IMR-90 (cell line): Measurements from ENCODE around the gene GSG1L. TPM values are rescaled to one million over a fixed set of nuclear protein-coding genes. Genes with fewer than 3 reads are reported as not detected.

Experiments
- ATAC-seq: fragments of 200-7000 bp; cut with Tn5 transposase; 2 replicates; pipeline ENCODE4 v1.9.1; 2020; ENCODE audit warnings: low read depth, mild to moderate bottlenecking, moderate library complexity
- BruUV-seq: library from RNA; stranded (reverse); fragments of 400-500 nt; replicated peaks from 2 replicates; lab custom pipeline; 2021; lab: Mats Ljungman, UMichigan
- CTCF ChIA-PET: fragments of 300-600 bp; formaldehyde crosslinking; extraction: SDS; loops from one replicate; lab custom pipeline; 2021; ENCODE audit warnings: antibody characterized with exemption; lab: Yijun Ruan, JAX
- POLR2A ChIA-PET: fragments of 300-600 bp; sonication (Branson Sonifier 250); formaldehyde crosslinking; loops from one replicate; lab custom pipeline; 2022; ENCODE audit warnings: antibody characterized with exemption; ENCODE audit not compliant: unreplicated experiment; lab: Charles Lee
- DNase-seq: peaks from one replicate; pipeline ENCODE4 v3.0.0; 2013
- H2AFZ ChIP-seq: replicated peaks from 2 replicates; pipeline ENCODE3; 2013; ENCODE audit warnings: low read length, mild to moderate bottlenecking; ENCODE audit not compliant: poor library complexity
- H2AK5ac ChIP-seq: 2 replicates; pipeline ENCODE4 v1.6.1; 2013; ENCODE audit warnings: low read depth, low read length, inconsistent platforms
- H2AK9ac ChIP-seq: replicated peaks from 2 replicates; pipeline ENCODE3; 2013; ENCODE audit warnings: mild to moderate bottlenecking, low read depth, low read length, moderate library complexity; ENCODE audit not compliant: poor library complexity
- H2BK120ac ChIP-seq: 2 replicates; pipeline ENCODE4 v1.6.1; 2013; ENCODE audit warnings: low read depth, low read length, inconsistent platforms
- H2BK15ac ChIP-seq: 3 replicates; pipeline ENCODE4 v1.6.1; 2013; ENCODE audit warnings: low read depth, low read length, inconsistent platforms
- H2BK20ac ChIP-seq: 2 replicates; pipeline ENCODE4 v1.6.1; 2013; ENCODE audit warnings: low read depth, mild to moderate bottlenecking, inconsistent platforms, low read length, moderate library complexity
- H2BK5ac ChIP-seq: 2 replicates; pipeline ENCODE4 v1.6.1; 2013; ENCODE audit warnings: mild to moderate bottlenecking, low read depth, low read length, inconsistent platforms; ENCODE audit not compliant: poor library complexity, severe bottlenecking
- H3K14ac ChIP-seq: replicated peaks from 2 replicates; pipeline ENCODE4 v1.6.1; 2013; ENCODE audit warnings: low read depth, low read length, inconsistent platforms
- H3K18ac ChIP-seq: 2 replicates; pipeline ENCODE4 v1.6.1; 2013; ENCODE audit warnings: low read depth, low read length, control low read depth
- H3K23ac ChIP-seq: 2 replicates; pipeline ENCODE4 v1.6.1; 2013; ENCODE audit warnings: low read depth, low read length, inconsistent platforms
- H3K27ac ChIP-seq: 2 replicates; pipeline ENCODE4 v1.5.1; 2013; ENCODE audit warnings: mild to moderate bottlenecking, control low read depth, low read length; ENCODE audit not compliant: insufficient read depth
- H3K27me3 ChIP-seq: 2 replicates; pipeline ENCODE4 v1.6.1; 2013; ENCODE audit warnings: low read length; ENCODE audit not compliant: control insufficient read depth, insufficient read depth
- H3K36me3 ChIP-seq: 2 replicates; pipeline ENCODE4 v1.6.1; 2013; ENCODE audit warnings: low read length, mixed read lengths; ENCODE audit not compliant: control insufficient read depth, insufficient read depth
- H3K4ac ChIP-seq: 2 replicates; pipeline ENCODE4 v1.6.1; 2013; ENCODE audit warnings: low read depth, low read length, inconsistent platforms
- H3K4me1 ChIP-seq: 2 replicates; pipeline ENCODE4 v1.6.1; 2013; ENCODE audit warnings: low read length, mixed read lengths; ENCODE audit not compliant: control insufficient read depth, insufficient read depth
- H3K4me2 ChIP-seq: 2 replicates; pipeline ENCODE4 v1.6.1; 2013; ENCODE audit warnings: low read depth, mild to moderate bottlenecking, control low read depth, low read length, moderate library complexity
- H3K4me3 ChIP-seq: 2 replicates; pipeline ENCODE4 v1.5.1; 2013; ENCODE audit warnings: low read depth, mild to moderate bottlenecking, control low read depth, low read length, moderate library complexity; ENCODE audit not compliant: insufficient read depth
- H3K56ac ChIP-seq: 2 replicates; pipeline ENCODE4 v1.6.1; 2013; ENCODE audit warnings: low read length, inconsistent platforms; ENCODE audit not compliant: insufficient read depth; ENCODE audit errors: extremely low read depth
- H3K79me1 ChIP-seq, 2 experiments: 2 replicates each; pipeline ENCODE4 v1.6.1; 2013; ENCODE audit warnings: low read length in 2 of 2, inconsistent platforms in 1 of 2, low read depth in 1 of 2
- H3K9ac ChIP-seq: 2 replicates; pipeline ENCODE4 v1.6.1; 2013; ENCODE audit warnings: low read depth, low read length, control low read depth
- H3K9me1 ChIP-seq: 2 replicates; pipeline ENCODE4 v1.6.1; 2013; ENCODE audit warnings: low read length, inconsistent platforms; ENCODE audit not compliant: insufficient read depth
- H3K9me3 ChIP-seq: 2 replicates; pipeline ENCODE4 v1.6.1; 2013; ENCODE audit warnings: low read length; ENCODE audit not compliant: control insufficient read depth, insufficient read depth
- H4K20me1 ChIP-seq: 2 replicates; pipeline ENCODE4 v1.6.1; 2013; ENCODE audit warnings: low read length, inconsistent platforms; ENCODE audit not compliant: insufficient read depth
- H4K5ac ChIP-seq: 2 replicates; pipeline ENCODE4 v1.6.1; 2013; ENCODE audit warnings: mild to moderate bottlenecking, low read depth, low read length, control low read depth
- H4K8ac ChIP-seq, 2 experiments: 2 replicates each; pipeline ENCODE4 v1.6.1; 2013; ENCODE audit warnings: low read depth in 2 of 2, low read length in 2 of 2, control low read depth in 1 of 2, inconsistent platforms in 1 of 2
- H4K91ac ChIP-seq: 2 replicates; pipeline ENCODE4 v1.6.1; 2013; ENCODE audit warnings: low read depth, low read length, inconsistent platforms; ENCODE audit not compliant: insufficient read depth
- CHD1 ChIP-seq: IDR thresholded peaks from 2 replicates; pipeline ENCODE4 v1.6.1; 2012; ENCODE audit warnings: low read depth, low read length, improper control_type of control experiment
- CTCF ChIP-seq: conservative IDR thresholded peaks from 2 replicates; pipeline ENCODE4 v1.5.1; 2012; ENCODE audit warnings: mild to moderate bottlenecking, low read depth, low read length, improper control_type of control experiment
- ELK1 ChIP-seq: fragments of 150-350 bp; IDR thresholded peaks from 2 replicates; pipeline ENCODE4 v1.6.1; 2016; ENCODE audit warnings: low read depth, mild to moderate bottlenecking, low read length, moderate library complexity, borderline replicate concordance
- FOS ChIP-seq: fragments of 150-350 bp; IDR thresholded peaks from 2 replicates; pipeline ENCODE4 v1.6.1; 2016; ENCODE audit warnings: low read depth, low read length
- MAFK ChIP-seq: IDR thresholded peaks from 2 replicates; pipeline ENCODE4 v1.6.1; 2012; ENCODE audit warnings: low read depth, low read length, improper control_type of control experiment
- NFE2L2 ChIP-seq: fragments of 150-350 bp; IDR thresholded peaks from 2 replicates; pipeline ENCODE4 v1.6.1; 2016; ENCODE audit warnings: low read depth, mild to moderate bottlenecking, low read length
- POLR2A ChIP-seq: IDR thresholded peaks from 2 replicates; pipeline ENCODE4 v1.6.1; 2012; ENCODE audit warnings: mild to moderate bottlenecking, low read depth, low read length
- RAD21 ChIP-seq: IDR thresholded peaks from 2 replicates; pipeline ENCODE4 v1.6.1; 2012; ENCODE audit warnings: low read length, improper control_type of control experiment
- RFX5 ChIP-seq: IDR thresholded peaks from 2 replicates; pipeline ENCODE4 v1.8.0; 2012; ENCODE audit warnings: low read depth, mild to moderate bottlenecking, low read length, moderate library complexity
- WGBS, 2 experiments: methylation state at CpG; one replicate each; pipeline versions ENCODE4 v1.1.5 to v1.1.7; 2013; ENCODE audit warnings: missing lambda C conversion rate in 2 of 2; ENCODE audit not compliant: insufficient read length in 1 of 2; ENCODE audit errors: extremely low coverage in 2 of 2; 5-methylcytosine and 5-hydroxymethylcytosine counted together
- dilution Hi-C: fragments of 300-500 bp; cut with HindIII; formaldehyde crosslinking; loops from one replicate; pipeline ENCODE4 v1.14.3; 2018; ENCODE audit warnings: low sequenced_read_pairs; ENCODE audit not compliant: unreplicated experiment
- in situ Hi-C: fragments of 300-500 bp; cut with MboI; formaldehyde crosslinking; loops from 3 replicates; pipeline ENCODE4 v1.14.3; 2019; ENCODE audit warnings: low sequenced_read_pairs, inconsistent platforms, mixed read lengths
- intact Hi-C: fragments of 100-400 bp; cut with micrococcal nuclease; formaldehyde crosslinking; loops from 2 replicates; pipeline ENCODE4 v1.10.0; 2022
- polyA plus RNA-seq, 3 experiments: library from polyadenylated mRNA; depleted of rRNA; stranded (reverse); fragments of >200 nt; gene quantifications; 2 replicates each; pipeline ENCODE4 v1.2.3, GENCODE V29; 2012; ENCODE audit warnings: low replicate concordance in 1 of 3
- total RNA-seq: library from RNA; depleted of rRNA; stranded (reverse); fragments of >200 nt; gene quantifications from 2 replicates; pipeline ENCODE4 v1.2.3, GENCODE V29; 2012
- TF ChIP-seq, protein P1 (sequence below): fragments of 150-350 bp; IDR thresholded peaks from 2 replicates; pipeline ENCODE4 v1.6.1; 2017; ENCODE audit warnings: mild to moderate bottlenecking, antibody characterized with exemption, low read length, low read depth

The GSG1L gene
- total and polyA plus RNA-seq, 2 of the 4 experiments (the other 2 are of a cell fraction) = not detected

- Histone ChIP-seq H3K9me1 (no peaks in the 10 kb centered on the region), H3K4ac (no peak overlapping the region), H2BK120ac (no peak overlapping the region), H4K8ac (no peak overlapping the region), H2AFZ (no peak overlapping the region), H3K14ac (no peak overlapping the region), H4K5ac (no peak overlapping the region), H3K9ac (no peak overlapping the region), H3K79me1 (no peaks in the 10 kb centered on the region), H4K20me1 (no peaks in the 10 kb centered on the region), H3K36me3 (no peaks in the 10 kb centered on the region), H3K56ac (no peak overlapping the region), H2AK9ac (no peak overlapping the region), H2BK20ac (no peak overlapping the region), H3K27ac (no peak overlapping the region), H3K4me1 (no peaks in the 10 kb centered on the region), H2BK15ac (no peak overlapping the region), H2AK5ac (no peak overlapping the region), H4K91ac (no peak overlapping the region), H3K4me3 (no peak overlapping the region), H3K18ac (no peak overlapping the region), H3K9me3 (peaks cover 3% of the 10 kb centered on the region; the same call in 1 of the 2 replicates), H3K23ac (no peak overlapping the region), H3K27me3 (peaks cover 8% of the 10 kb centered on the region), H3K4me2 (no peak overlapping the region), H2BK5ac (no peak overlapping the region)
- ChIA-PET POLR2A (no interaction called here), CTCF (no interaction called here)
- dilution Hi-C loops = no loop called here
- ATAC-seq = no peak
- in situ Hi-C loops = no loop called here
- intact Hi-C loops = no loop called here
- TF ChIP-seq RFX5 = no peak
- no peak for TF ChIP-seq NFE2L2
- no peak for TF ChIP-seq POLR2A
- no peak for TF ChIP-seq CHD1
- no peak for TF ChIP-seq RAD21
- no peak for TF ChIP-seq FOS
- TF ChIP-seq ELK1 = no peak
- no peak for TF ChIP-seq MAFK
- TF ChIP-seq, protein P1, sequence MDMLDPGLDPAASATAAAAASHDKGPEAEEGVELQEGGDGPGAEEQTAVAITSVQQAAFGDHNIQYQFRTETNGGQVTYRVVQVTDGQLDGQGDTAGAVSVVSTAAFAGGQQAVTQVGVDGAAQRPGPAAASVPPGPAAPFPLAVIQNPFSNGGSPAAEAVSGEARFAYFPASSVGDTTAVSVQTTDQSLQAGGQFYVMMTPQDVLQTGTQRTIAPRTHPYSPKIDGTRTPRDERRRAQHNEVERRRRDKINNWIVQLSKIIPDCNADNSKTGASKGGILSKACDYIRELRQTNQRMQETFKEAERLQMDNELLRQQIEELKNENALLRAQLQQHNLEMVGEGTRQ = no peak
- TF ChIP-seq CTCF = no peak
- no peak for DNase-seq
- BruUV-seq = no TSS peak
- no CpG with 5 or more reads among the region's 2 CpGs for WGBS, 2 experiments
Observed at GRCh38 chr16:27826893-27827289, 236.6 kb downstream of the GSG1L start.
